ENCODE measurements around the gene ARHGAP22.

Gene ARHGAP22

DNA sequence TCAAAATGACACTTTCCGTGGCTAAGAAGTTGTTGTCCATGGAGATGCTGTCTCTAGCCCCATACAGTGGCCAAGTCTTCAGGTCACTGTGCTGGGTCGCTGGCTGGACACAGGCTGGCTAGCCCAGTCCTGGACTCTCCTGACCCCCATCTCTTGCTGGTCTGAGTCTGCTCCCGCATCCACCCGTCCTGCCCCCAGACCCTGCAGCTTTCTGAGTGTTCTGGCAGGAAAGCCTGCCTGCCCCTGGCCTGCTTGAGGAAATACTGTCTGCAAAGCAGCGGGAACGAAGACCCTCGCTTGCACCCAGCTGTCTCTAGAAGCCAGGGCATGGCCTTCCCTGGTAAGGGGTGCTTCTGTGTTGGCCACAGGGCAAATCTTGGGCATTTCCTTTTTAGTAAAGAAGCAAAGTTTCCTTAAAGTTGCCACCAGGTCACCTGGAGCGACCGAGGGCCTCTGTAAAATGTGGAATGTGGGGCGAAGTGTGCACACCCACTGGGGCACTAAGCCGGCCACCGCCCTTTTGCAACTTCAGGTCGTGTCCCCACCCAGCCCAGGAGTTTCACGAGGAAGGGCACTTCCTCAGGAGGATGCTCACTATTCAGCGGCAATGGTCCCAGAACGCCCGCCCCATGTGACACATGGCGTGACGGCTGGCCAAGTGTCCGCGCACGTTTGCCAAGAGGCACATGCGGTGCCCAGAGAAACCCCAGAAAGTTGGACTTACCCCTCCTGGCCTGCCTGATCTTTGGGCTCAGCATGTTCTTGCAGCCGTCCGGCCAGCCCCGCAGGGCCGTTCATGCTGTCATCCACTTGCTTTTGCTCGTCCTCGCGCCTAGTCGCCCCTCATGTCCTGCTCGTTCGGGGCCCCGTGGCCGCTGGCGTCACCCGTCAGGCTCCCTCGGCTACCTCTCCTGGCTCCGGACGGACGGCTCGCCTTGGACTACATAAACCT, 558 bp downstream of the ARHGAP22 start:
- Histone ChIP-seq H3K36me3 (no peaks in the 10 kb centered on the region), H3K4me1 (peaks cover 0 to 42% (median 14%) of the 10 kb centered on the region in 4 donors), H3K4me3 (peak overlapping the region; percentile 48 to 58), H3K27me3 (no peaks in the 10 kb centered on the region), H3K9me3 (no peaks in the 10 kb centered on the region), H3K27ac (peak overlapping the region; percentile 53 to 55)
- TF ChIP-seq, protein P1, sequence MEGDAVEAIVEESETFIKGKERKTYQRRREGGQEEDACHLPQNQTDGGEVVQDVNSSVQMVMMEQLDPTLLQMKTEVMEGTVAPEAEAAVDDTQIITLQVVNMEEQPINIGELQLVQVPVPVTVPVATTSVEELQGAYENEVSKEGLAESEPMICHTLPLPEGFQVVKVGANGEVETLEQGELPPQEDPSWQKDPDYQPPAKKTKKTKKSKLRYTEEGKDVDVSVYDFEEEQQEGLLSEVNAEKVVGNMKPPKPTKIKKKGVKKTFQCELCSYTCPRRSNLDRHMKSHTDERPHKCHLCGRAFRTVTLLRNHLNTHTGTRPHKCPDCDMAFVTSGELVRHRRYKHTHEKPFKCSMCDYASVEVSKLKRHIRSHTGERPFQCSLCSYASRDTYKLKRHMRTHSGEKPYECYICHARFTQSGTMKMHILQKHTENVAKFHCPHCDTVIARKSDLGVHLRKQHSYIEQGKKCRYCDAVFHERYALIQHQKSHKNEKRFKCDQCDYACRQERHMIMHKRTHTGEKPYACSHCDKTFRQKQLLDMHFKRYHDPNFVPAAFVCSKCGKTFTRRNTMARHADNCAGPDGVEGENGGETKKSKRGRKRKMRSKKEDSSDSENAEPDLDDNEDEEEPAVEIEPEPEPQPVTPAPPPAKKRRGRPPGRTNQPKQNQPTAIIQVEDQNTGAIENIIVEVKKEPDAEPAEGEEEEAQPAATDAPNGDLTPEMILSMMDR (IDR thresholded peaks at IDR 0.05), result no peak
- DNase-seq, result peak; percentile 65 to 81
- intact Hi-C loops (cut with DNase I; ENCODE audit: low total_unique reads), result no loop called here

DNA sequence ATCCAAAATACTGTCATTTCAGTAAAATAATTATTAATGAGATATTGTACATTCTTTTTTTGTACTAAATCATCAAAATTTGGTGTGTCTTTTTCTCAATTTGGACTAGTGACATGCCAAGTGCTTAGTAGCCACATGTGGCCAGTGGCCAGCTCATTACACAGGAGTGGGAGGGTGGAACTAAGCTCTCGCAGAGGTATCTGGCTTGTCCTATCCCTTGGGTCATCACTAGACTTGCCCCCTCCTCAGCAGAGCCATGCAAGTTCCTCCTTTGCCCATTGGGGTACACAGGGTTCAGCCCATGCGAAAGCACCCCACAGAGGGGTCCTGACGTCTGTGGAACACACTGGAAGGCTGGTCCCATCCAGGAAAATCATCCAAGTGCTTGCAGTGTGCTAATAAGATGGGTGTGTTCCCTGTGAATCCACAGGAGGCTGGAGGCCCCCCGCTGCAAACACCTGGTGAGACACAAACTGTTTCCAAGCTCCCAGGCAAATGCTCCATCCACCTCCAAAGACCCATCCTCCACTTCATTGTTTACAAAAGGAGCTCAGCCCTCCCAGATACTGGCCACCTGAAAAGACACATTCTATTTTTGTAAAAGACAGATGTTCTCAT, 1.3 kb downstream of the ARHGAP22 start:
- Histone ChIP-seq H3K27me3 (no peaks in the 10 kb centered on the region), H3K27ac (peak overlapping the region in 1 of 2 donors; percentile 55), H3K4me1 (peaks cover 0 to 42% (median 14%) of the 10 kb centered on the region in 4 donors), H3K4me3 (peak overlapping the region in 1 of 2 donors; percentile 58), H3K36me3 (no peaks in the 10 kb centered on the region), H3K9me3 (no peaks in the 10 kb centered on the region)
- intact Hi-C loops (cut with DNase I; ENCODE audit: low total_unique reads), result no loop called here
- no peak for DNase-seq
- TF ChIP-seq, protein P1 (IDR thresholded peaks at IDR 0.05), result no peak

DNA sequence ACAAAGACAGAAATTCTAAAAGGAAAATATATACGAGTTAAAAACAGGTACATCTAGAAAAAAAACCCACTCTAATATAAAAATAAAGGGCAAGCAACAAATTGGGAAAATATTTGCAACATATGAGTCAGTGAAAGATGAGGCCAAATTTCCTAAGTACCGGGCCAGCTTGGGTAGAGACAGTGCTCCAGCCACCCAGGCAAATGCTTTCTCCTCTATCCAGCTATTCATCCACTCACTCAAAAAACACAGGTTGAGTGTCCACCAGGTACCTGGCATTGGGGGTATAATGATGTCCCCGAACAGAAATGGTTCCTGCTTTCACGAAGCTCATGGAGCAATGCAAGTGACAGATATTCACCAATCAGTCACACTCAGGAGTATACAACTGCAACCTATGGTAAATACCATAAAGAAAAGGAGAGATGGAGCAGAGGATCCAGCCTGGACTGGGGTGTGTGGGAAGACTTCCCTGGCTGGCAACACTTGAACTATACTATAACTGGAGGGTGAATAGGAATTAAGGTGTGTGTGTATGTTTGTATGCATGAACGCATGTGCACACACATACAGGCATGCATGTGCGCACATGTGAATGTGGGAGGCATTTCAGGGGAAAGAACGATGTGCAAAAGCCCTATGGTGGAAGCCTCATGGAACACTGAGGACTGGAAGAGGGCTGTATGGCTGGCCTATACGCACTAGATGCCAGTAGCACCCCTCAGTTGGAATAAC, 2.3 kb downstream of the ARHGAP22 start:
- intact Hi-C loops (cut with DNase I; ENCODE audit: low total_unique reads), result no loop called here
- no peaks in the 10 kb centered on the region for H3K36me3 ChIP-seq
- H3K27me3 ChIP-seq, result no peaks in the 10 kb centered on the region
- H3K4me1 ChIP-seq, result peaks cover 0 to 39% (median 14%) of the 10 kb centered on the region in 4 donors
- no peaks in the 10 kb centered on the region for H3K9me3 ChIP-seq
- H3K4me3 ChIP-seq, result no peak overlapping the region
- no peak for DNase-seq
- TF ChIP-seq, protein P1 (IDR thresholded peaks at IDR 0.05), result no peak
- no peak overlapping the region for H3K27ac ChIP-seq

DNA sequence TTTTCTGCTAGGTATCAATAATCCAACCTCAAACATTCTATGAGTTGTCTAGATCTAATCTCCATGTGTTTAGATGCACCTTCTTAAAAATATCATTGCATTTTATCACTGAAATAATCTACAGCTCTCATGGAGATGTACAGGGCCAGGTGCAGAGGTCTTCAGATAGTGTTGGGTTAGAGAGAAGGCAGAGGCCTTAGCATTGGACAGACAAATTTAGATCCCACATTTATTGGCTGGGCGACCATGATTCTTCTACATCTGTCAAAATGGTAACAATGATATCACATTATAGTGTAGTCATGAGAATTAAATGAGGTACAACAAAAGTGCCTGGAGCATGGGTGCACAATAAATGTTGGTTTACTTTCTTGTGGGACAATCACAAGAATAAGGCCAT, 3.1 kb downstream of the ARHGAP22 start:
- Histone ChIP-seq H3K9me3 (no peaks in the 10 kb centered on the region), H3K4me3 (no peak overlapping the region), H3K27me3 (no peaks in the 10 kb centered on the region), H3K4me1 (peaks cover 0 to 31% (median 14%) of the 10 kb centered on the region in 4 donors), H3K36me3 (no peaks in the 10 kb centered on the region), H3K27ac (no peak overlapping the region)
- TF ChIP-seq, protein P1 (IDR thresholded peaks at IDR 0.05), result no peak
- DNase-seq, result no peak
- intact Hi-C loops (cut with DNase I; ENCODE audit: low total_unique reads), result no loop called here

DNA sequence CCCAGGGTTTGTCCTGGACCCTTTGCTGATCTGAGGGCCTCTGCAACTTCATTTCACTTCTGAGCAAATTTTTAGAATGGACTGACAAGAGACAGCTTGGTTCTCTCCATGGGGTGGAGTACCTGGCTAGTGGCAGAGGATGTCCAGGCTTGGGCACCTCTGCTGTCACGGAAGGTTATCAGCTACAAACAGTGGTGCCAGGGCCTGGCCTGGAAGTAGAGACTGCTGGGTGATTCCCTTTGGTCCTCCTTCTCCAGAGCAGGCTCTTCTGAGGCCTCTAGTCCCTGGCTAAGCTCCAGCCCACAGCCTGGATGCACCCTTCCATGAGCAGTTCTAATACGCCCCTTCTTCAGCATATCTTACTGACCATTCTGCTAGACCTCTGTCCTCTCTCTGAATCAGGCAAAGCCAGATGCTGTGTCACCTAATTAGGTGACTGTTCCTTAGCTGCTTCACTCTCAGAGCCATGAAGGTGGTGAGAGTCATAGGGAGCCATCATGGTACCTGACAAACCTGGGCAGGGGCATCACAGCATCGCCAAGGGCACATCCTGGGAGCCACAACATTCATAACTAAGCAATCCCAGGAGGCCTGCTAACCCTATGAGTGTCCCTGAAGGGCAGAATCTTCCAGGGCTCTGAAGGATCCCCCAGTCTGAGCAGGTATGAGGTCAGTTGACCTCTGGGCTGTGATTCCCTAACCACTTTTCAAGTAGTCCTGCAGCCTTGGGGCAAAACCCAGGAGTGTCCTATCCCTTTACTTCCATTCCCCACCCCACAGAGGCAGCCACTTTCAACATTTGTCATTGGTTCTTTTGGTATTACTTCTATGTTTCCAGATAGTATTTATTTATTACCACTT, 4.0 kb downstream of the ARHGAP22 start:
- Histone ChIP-seq H3K9me3 (no peaks in the 10 kb centered on the region), H3K4me1 (peaks cover 0 to 27% (median 12%) of the 10 kb centered on the region in 4 donors), H3K4me3 (no peak overlapping the region), H3K36me3 (no peaks in the 10 kb centered on the region), H3K27me3 (no peaks in the 10 kb centered on the region), H3K27ac (peak overlapping the region in 1 of 2 donors; percentile 9)
- no peak for DNase-seq
- intact Hi-C loops (cut with DNase I; ENCODE audit: low total_unique reads), result no loop called here
- TF ChIP-seq, protein P1 (IDR thresholded peaks at IDR 0.05), result no peak
